Measurements from ENCODE around the gene SELL. TPM values are rescaled to one million over a fixed set of nuclear protein-coding genes. Genes with fewer than 3 reads are reported as not detected.

SELL gene
- total RNA-seq, 1 experiment from 2014 or later = not detected

DNA sequence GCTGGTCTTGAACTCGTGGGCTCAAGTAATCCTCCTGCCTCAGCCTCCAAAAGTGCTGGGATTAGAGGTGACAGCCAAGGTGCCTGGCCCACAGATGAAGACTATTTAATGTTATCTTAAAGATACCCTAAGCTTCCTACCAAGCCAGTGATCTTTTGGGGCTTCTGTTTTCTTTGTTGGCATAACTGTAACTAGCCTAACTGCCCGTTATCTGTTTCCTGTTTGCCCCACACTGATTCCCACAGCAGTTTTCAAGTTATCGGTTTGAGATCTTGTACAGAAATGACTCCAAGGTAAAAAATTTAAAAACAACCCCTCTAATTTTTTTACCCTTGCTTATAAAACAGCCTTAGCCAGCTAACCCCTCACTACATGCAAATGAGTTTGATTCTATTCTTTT, 12.4 kb downstream of the SELL start:
- Mint-ChIP-seq H3K27me3 (ENCODE audit: insufficient read depth, unreplicated experiment) (peaks cover under 1% of the 10 kb centered on the region), H3K4me3 (ENCODE audit: unreplicated experiment) (no peak overlapping the region), H3K9me3 (ENCODE audit: unreplicated experiment) (no peaks in the 10 kb centered on the region), H3K4me1 (ENCODE audit: low read depth, unreplicated experiment) (no peaks in the 10 kb centered on the region), H3K36me3 (ENCODE audit: insufficient read depth, unreplicated experiment) (no peaks in the 10 kb centered on the region), H3K27ac (ENCODE audit: unreplicated experiment) (no peak overlapping the region)
- no peaks in the 10 kb centered on the region for H3K36me3 ChIP-seq (ENCODE audit: control insufficient read depth, insufficient read depth, low read length)
- H3K4me3 ChIP-seq (ENCODE audit: low read depth, low read length) = no peak overlapping the region
- H3K27me3 ChIP-seq (replicated peaks; ENCODE audit: control insufficient read depth, insufficient read depth, low read length) = no peaks in the 10 kb centered on the region
- intact Hi-C loops (cut with micrococcal nuclease; ENCODE audit: unreplicated experiment) = no loop called here
- H3K9me3 ChIP-seq = no peaks in the 10 kb centered on the region
- BruUV-seq (replicated peaks) = no TSS peak
- DNase-seq = no peak
- ChIA-PET CTCF (no interaction called here), POLR2A (no interaction called here)
- no peak for TF ChIP-seq CTCF (IDR thresholded peaks at IDR 0.05; ENCODE audit: insufficient read depth in 1 of 2, low read depth in 1 of 2, low read length in 1 of 2, severe bottlenecking in 1 of 2, unreplicated experiment in 1 of 2)
- no peaks in the 10 kb centered on the region for H3K4me1 ChIP-seq

- no TSS peak for BruUV-seq (replicated peaks)
- Mint-ChIP-seq H3K9me3 (ENCODE audit: unreplicated experiment) (no peaks in the 10 kb centered on the region), H3K36me3 (ENCODE audit: insufficient read depth, unreplicated experiment) (no peaks in the 10 kb centered on the region), H3K27me3 (ENCODE audit: insufficient read depth, unreplicated experiment) (peaks cover 3% of the 10 kb centered on the region), H3K27ac (ENCODE audit: unreplicated experiment) (no peak overlapping the region), H3K4me1 (ENCODE audit: low read depth, unreplicated experiment) (no peaks in the 10 kb centered on the region), H3K4me3 (ENCODE audit: unreplicated experiment) (no peak overlapping the region)
- H3K9me3 ChIP-seq = no peaks in the 10 kb centered on the region
- no peaks in the 10 kb centered on the region for H3K4me1 ChIP-seq
- intact Hi-C loops (cut with micrococcal nuclease; ENCODE audit: unreplicated experiment) = no loop called here
- no peak for TF ChIP-seq CTCF (IDR thresholded peaks at IDR 0.05; ENCODE audit: insufficient read depth in 1 of 2, low read depth in 1 of 2, low read length in 1 of 2, severe bottlenecking in 1 of 2, unreplicated experiment in 1 of 2)
- CTCF ChIA-PET = no interaction called here
- no peaks in the 10 kb centered on the region for H3K27me3 ChIP-seq (replicated peaks; ENCODE audit: control insufficient read depth, insufficient read depth, low read length)
- no peaks in the 10 kb centered on the region for H3K36me3 ChIP-seq (ENCODE audit: control insufficient read depth, insufficient read depth, low read length)
- H3K4me3 ChIP-seq (ENCODE audit: low read depth, low read length) = no peak overlapping the region
- no peak for DNase-seq
- POLR2A ChIA-PET = interaction anchor here (0.6 kb wide), 1 partner anchor 130 kb away, joined by 3 read pairs; no protein-coding TSS in a partner anchor
Measured at GRCh38 chr1:169697755-169698154, 13.7 kb downstream of the SELL start.

GRCh38 chr1:169696273-169697100, 14.9 kb downstream of the SELL start:
- ChIA-PET CTCF (no interaction called here), POLR2A (no interaction called here)
- intact Hi-C loops (cut with micrococcal nuclease; ENCODE audit: unreplicated experiment) = no loop called here
- Mint-ChIP-seq H3K4me1 (ENCODE audit: low read depth, unreplicated experiment) (no peaks in the 10 kb centered on the region), H3K27ac (ENCODE audit: unreplicated experiment) (no peak overlapping the region), H3K27me3 (ENCODE audit: insufficient read depth, unreplicated experiment) (peaks cover 3% of the 10 kb centered on the region), H3K9me3 (ENCODE audit: unreplicated experiment) (no peaks in the 10 kb centered on the region), H3K4me3 (ENCODE audit: unreplicated experiment) (no peak overlapping the region), H3K36me3 (ENCODE audit: insufficient read depth, unreplicated experiment) (no peaks in the 10 kb centered on the region)
- H3K36me3 ChIP-seq (ENCODE audit: control insufficient read depth, insufficient read depth, low read length) = no peaks in the 10 kb centered on the region
- no peaks in the 10 kb centered on the region for H3K27me3 ChIP-seq (replicated peaks; ENCODE audit: control insufficient read depth, insufficient read depth, low read length)
- H3K4me3 ChIP-seq (ENCODE audit: low read depth, low read length) = no peak overlapping the region
- no TSS peak for BruUV-seq (replicated peaks)
- no peak for DNase-seq
- no peak for TF ChIP-seq CTCF (IDR thresholded peaks at IDR 0.05; ENCODE audit: insufficient read depth in 1 of 2, low read depth in 1 of 2, low read length in 1 of 2, severe bottlenecking in 1 of 2, unreplicated experiment in 1 of 2)
- H3K4me1 ChIP-seq = no peaks in the 10 kb centered on the region
- H3K9me3 ChIP-seq = no peaks in the 10 kb centered on the region
